NCI-H446 (cell line): ENCODE results near the gene GATAD2A.
A peak's percentile ranks its signal among the peaks of the same experiment; 100 is the strongest.

Experiments used
- DNase-seq, 2 experiments: peaks; one replicate each; lab custom pipeline; 2025; lab: John Stamatoyannopoulos, UW

The GATAD2A gene

GRCh38 chr19:19447536-19448237 lies 42.2 kb downstream of the GATAD2A start:
- no peak for DNase-seq

DNA sequence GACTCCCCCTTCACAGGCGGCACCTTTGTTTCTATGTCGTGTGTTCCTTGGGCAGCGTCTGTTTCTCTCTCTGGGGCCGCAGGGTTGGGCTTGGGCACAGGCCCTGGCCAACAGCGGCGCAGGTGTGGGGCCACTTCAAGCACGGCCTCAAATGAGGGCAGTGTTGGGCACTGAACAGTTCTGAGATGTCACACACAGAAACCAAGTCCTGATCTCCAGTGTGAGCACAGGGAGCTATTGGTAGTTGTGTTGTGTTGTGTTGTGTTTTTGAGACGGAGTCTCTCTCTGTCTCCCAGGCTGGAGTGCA lies 42.7 kb downstream of the GATAD2A start:
- no peak for DNase-seq

- DNase-seq, result no peak
Measured at GRCh38 chr19:19451429-19452242, 46.2 kb downstream of the GATAD2A start.

- DNase-seq, result no peak
Measured at GRCh38 chr19:19452243-19453124, 47.0 kb downstream of the GATAD2A start.

GRCh38 chr19:19453125-19453454 lies 47.6 kb downstream of the GATAD2A start:
- DNase-seq, result no peak

DNA sequence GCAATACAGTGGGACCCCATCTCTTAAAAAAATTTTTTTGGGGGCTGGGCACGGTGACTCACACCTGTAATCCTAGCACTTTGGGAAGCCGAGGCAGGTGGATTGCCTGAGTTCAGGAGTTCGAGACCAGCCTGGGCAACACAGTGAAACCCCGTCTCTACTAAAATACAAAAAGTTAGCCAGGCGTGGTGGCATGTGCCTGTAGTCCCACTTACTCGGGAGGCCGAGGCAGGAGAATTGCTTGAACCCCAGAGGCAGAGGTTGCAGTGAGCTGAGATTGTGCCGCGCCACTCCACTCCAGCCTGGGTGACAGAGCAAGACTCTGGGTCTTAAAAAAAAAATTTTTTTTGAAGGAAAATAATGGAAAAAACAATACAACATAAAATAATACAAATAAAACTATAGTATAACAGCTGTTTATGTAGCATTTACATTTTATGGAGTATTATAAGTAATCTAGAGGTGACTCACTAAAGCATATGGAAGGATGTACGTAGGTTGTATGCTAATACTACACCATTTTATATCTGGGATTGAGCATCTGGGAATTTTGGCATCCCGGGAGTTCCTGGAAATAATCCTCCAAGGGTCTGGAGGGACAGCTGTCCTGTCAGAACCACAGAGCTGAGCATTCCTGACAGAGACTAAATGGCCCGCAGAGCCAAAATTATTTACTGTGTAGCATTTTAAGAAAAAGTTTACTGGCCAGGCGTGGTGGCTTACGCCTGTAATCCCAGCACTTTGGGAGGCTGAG lies 49.9 kb downstream of the GATAD2A start:
- DNase-seq, result peak in 1 of 2 experiments; percentile 19

GRCh38 chr19:19457671-19458070 lies 52.2 kb downstream of the GATAD2A start:
- no peak for DNase-seq

DNA sequence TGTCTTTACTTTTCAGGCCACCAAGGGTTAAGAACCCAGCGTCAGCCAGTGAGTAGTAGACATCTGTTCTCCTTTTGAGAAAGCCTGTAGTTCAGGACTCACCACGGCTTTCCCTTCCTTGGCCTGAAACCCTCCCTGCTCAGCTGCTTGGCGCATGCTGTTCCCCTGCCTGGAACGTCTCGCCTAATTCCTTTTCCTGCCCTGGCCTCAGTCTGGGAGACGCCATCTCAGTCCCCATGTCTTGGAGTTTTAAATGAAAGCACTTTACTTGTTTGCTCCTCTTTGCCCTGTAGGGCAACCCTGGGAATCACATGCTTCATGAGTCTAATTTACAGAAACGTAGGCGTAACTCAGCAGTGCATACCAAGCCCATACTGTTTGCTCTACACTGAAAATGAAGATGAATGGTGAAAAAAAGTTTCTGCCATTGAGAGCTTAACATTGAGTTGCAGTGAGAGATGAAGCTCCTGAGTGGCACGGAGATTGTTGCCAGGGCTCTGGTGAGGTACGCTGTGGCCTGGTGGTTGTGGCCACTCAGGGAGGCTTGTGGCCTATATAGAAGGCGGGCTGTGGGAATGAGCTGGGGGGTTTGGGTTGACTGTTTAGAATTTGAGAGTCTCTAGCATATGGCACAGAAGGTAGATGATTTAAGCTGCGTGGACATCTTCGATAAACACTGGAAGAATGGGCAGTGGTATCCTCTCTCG lies 52.8 kb downstream of the GATAD2A start:
- DNase-seq, result peak in 1 of 2 experiments; percentile 42

GRCh38 chr19:19459073-19459472 lies 53.6 kb downstream of the GATAD2A start:
- DNase-seq, result no peak

GRCh38 chr19:19459707-19460251 lies 54.3 kb downstream of the GATAD2A start:
- no peak for DNase-seq

DNA sequence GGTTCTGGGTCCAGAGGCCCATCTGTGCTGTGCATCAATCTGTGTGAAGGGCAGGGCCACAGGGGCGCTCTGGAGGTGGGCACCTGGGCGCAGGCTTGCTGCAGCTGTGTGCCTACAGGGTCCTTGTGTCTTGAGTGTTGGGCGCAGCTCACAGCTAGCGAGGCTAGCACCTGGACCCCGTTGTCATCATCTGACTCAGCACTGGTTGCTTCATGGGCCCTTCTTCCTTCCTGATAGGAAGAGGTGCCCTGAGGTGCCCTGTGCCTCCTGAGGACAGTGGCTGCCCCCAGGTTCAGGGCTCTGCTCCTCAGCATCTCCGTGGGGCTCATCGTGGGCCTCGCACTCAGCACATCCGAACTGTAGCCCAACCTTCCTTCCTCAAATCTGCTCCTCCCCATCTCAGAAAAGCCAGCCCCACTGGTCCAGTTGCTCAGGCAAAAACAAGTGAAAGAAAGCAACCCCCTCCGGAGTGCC lies 54.8 kb downstream of the GATAD2A start:
- DNase-seq, result no peak

DNA sequence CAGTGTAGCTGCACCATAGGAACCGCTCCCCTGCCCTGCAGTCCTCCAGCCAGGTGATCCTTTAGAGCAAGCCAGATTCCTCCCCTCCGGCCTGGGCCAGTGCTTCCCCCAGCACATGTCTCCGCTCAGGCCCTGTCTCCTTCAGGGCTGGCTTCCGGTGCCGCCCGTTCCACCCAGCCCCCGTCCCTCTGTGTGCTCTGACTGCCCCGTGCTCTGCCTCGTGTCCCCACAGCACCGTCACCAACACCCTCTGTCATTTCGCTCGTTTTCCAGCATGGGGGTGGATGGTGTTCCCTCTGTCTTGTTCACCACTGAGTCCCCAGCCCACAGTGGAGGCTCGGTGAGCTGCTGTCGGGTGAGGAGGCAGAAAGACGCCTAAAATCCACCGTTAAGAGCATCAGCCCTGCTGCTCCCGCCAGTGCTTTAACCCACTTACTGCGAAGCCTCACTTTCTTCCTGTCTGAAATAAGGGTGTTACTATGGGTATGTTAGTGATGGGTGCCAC lies 55.3 kb downstream of the GATAD2A start:
- no peak for DNase-seq

GRCh38 chr19:19461306-19461670 lies 55.8 kb downstream of the GATAD2A start:
- DNase-seq, result no peak

- peak in 1 of 2 experiments; percentile 47 for DNase-seq
Measured at GRCh38 chr19:19461671-19462622, 56.5 kb downstream of the GATAD2A start.

- DNase-seq, result no peak
Measured at GRCh38 chr19:19463348-19464117, 58.1 kb downstream of the GATAD2A start.

GRCh38 chr19:19464339-19465098 lies 59.0 kb downstream of the GATAD2A start:
- no peak for DNase-seq

DNA sequence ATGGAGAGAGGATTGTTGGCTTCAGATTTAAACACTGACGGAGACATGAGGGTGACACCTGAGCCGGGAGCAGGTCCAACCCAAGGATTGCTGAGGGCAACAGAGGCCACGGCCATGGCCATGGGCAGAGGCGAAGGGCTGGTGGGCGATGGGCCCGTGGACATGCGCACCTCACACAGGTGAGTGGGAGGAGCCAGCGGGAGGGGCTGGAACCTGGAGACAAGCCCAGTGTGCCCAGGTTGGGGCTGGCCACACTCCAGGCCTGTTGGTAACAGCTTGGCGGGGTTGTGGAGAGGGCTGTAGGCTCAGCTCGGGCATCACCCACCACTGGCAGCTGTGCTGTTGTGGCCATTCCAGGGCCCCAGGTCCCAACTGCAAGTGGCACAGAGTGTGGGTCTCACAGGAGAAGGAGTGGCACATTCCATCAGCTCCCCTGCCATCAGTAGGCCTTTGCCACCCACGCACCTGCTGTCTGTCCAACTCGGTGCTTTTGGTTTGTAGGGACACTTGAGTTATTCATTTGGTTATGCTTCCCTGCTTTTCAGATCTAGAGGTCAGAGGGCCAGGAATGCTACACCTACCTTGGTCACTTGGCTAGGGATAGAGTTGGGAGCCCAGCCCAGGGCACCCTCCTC lies 60.1 kb downstream of the GATAD2A start:
- DNase-seq, result no peak

DNA sequence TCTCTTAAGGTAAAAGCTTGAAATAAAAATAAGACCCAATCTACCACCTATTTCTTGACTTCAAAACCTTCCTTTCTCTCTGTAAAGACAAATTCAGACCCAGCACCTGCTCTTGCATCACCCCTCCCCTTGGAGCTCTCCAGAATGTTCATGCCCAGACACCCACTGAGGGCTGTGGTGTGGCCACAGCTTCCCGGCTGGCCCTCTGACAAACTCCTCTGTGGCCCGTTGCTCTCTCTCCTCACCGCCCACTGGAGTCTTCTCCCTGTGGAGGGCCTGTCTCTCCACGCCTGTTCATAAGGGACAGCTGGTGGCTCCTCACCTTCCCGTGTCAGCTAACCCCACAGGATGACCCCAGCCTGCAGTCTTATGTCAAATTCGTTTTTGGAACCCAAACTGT lies 60.7 kb downstream of the GATAD2A start:
- DNase-seq, result no peak
